IPS-NIHi7 (cell line): Measurements from ENCODE around the gene NAA25.
"Not testable (repeated sequence)": the region's sequence is repeated elsewhere in the genome, so short reads cannot be mapped to it uniquely, and the experiment has no call there.

Experiments
- DNase-seq: peaks from one replicate; pipeline ENCODE4 v3.0.0; 2012; ENCODE audit warnings: mixed read lengths; ENCODE audit errors: extremely low spot score

The NAA25 gene

DNA sequence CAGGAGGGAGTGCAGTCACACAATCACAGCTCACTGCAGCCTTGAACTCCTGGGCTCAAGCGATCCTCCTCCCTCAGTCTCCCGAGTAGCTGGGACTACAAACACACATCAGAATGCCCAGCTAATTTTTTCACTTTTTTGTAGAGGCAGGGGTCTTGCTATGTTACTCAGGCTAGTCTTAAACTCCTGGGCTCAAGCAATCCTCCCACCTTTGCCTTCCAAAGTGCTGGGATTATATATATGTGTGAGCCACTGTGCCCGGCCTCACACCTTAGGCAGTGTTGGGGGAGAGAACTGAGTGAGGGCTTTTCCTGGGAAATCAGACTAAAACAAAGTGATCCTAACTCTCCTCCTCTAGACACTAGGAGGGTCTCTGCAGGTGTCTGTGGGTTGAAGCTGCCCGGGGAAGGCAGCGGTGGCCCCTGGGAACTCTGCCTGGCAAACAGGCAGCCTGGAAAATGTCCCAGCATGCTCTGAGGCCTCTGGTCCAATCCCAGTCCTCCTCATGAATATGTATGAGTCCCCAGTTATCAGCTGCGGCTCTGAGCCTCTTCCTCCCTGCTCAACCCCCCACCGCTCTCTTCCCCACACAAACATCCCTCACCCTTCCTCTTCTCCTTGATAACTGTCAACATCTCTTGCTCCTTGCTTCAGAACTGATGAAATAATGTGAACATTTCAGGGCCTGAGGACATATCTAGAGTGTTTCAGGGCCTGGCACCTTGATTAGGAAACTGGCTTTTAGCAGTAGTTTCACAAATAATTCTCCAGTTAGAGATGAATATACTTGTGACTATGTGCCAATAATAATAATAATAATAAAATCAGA is 7.9 kb upstream of the NAA25 start:
- peak; percentile 83 for DNase-seq

DNA sequence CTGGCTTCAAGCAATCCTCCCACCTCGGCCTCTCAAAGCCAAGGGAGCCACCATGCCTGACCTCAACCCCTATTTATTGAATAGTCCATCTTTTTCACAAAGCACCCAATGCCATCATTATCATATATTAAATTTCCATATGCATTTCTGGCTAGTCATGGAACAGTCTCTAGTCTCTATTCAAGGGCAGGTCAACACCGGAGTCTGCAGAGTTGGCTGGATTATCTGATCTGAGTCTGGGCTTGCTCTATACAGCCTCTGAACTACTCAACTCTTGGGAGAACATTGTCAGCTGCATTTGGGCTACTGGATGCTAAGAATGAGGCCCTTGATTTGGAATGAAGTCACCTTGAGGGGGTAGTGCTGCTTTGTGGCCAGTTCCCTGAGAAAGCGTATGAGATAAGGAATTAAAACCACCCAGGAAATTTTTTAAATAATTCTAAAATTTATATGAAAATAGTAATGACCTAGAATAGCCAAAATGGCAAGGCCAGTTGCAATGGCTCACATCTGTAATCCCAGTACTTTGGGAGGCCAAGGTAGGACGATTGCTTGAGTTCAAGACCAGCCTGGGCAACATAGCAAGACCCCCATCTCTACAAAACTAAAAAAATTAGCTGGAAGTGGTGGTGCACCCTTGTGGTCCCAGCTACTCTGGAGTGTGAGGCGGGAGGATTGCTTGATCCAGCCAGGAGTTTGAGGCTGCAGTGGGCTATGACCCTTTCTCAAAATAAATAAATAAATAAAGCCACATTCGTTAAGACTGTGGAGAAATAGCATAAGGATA is 6.9 kb upstream of the NAA25 start:
- no peak for DNase-seq

DNA sequence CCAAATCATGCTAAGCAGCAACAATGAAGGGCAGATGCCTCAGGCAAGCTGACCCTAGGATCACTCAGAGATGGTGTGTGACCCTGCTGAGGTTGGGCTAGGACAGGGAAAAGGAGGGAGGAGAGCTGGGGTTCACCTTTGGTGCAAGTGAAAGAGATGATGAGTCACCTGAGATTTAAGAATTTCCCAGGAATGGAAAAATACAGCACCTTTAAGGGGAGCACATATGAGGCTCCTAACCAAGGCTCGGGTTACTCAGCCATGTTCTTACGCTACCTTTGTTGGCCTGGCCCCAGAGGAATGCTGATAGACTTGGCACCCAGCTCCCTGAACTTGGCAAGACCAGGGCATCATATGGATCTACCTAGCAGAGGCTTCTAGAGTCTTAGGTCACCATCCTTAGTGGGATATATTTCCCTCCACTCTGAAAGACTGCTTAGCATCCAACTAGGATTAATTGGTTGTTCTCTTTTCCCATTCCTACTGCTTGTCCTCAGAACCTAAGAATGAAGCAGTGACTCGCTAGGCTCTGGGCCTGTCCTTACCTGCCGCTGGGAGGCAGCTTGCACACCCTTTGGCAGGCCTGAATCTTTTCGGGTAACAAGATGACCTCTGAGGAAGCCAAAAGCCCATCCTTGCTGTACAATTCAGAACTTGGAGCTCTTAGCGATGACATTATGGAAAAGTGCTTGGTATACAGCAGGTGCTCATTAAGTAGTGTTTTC is 4.0 kb upstream of the NAA25 start:
- DNase-seq = peak; percentile 20

DNA sequence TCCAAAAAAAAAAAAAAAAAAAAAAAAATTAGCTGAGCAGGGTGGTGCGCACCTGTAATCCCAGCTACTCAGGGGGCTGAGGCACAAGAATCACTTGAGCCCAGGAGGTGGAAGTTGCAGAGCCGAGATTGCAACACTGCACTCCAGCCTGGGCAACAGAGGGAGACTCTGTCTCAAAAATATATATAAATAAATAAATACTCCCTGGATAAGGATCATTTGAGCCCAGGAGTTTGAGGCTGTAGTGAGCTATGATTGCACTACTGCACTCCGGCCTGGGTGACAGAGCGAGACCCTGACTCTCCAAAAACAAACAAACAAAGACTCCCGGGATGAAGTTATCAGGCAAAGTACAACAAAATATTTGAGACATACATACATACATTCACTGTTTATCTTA is 3.3 kb upstream of the NAA25 start:
- no peak for DNase-seq

DNA sequence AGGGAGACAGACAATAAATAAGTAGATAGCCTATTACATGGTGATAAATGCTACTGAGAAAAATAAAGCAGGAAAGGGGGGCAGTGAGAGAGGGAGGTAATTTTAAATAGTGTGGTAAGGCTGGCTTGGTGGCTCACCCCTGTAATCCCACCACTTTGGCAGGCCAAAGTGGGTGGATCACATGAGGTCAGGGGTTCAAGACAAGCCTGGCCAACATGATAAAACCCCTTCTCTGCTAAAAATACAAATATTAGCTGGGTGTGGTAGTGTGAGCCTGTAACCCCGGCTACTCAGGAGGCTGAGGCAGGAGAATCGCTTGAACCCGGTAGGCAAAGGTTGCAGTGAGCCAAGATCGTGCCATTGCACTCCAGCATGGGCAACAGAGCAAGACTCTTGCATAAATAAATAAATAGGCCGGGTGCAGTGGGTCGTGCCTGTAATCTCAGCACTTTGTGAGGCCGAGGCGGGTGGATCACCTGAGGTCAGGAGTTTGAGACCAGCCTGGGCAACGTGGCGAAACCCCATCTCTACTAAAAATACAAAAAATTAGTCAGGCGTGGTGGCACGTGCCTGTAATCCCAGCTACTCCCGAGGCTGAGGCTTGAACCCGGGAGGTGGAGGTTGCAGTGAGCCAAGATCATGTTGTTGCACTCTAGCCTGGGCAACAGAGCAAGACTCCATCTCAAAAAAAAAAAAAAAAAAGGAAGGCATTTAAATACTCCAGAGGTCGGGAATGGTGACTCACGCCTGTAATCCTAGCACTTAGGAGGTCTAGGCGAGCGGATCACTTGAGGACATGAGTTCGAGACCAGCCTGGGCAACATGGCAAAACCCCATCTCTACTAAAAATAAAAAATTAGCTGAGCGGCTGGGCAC is 2.4 kb upstream of the NAA25 start:
- not testable (repeated sequence) for DNase-seq

DNA sequence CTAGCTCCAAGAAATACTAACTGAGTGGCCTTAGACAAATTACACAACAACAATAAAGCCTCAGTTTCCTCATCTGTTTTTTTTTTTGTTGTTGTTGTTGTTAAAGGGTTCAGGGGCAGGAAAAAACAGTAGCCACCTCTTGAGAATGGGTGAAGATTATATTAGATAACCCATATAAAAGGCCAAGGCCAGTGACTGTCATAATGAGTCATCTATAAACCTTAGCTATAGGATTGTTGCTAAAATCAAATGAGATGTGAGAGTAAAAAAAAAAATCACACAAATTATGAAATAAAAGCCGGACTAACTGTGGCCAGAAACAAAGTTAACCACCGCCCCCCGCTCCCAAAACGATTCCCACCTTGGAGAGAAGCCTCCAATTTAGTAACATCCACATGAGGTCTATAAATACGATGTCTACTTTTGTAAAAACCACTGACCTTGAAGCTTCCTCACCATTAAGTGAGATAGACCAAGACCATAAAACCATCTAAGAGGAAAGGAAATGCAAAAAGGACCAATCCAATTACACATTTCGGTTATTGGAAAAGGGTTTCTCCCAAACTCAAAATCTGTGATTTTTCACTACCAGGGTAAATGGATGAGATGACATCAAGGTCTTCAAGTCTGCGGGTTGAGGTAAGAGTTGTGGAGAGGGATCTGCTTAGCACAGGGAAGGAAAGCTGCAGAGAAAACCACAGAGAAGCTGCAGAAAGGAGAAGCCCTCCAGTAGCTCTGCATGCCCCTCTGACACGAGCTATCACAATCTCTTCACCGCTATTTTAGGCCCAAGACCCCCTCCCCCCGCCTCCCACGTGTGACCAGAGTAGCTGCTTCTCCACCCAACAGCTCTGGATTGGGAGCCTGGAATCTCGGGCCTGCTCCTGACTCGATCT is 1.0 kb downstream of the NAA25 start:
- peak; percentile 29 for DNase-seq

DNA sequence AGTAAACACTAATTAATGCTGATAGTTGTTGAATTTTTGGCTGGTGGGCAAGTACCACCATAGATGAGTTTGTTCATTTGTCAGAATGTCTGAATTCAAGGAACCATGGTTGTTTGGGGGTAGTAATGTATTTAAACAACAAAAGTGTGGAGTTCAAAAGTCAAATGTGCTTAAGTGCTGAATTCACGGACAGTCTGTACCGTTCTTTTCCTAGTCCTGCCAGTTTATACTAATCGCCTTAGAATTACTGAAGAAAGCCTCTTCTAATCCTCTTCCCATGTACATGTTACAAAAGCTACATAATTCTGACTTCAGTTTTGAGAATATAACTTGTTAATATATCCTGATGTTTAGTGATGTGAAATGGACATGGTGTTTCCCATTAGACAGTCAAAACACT is 2.7 kb downstream of the NAA25 start:
- DNase-seq = no peak

DNA sequence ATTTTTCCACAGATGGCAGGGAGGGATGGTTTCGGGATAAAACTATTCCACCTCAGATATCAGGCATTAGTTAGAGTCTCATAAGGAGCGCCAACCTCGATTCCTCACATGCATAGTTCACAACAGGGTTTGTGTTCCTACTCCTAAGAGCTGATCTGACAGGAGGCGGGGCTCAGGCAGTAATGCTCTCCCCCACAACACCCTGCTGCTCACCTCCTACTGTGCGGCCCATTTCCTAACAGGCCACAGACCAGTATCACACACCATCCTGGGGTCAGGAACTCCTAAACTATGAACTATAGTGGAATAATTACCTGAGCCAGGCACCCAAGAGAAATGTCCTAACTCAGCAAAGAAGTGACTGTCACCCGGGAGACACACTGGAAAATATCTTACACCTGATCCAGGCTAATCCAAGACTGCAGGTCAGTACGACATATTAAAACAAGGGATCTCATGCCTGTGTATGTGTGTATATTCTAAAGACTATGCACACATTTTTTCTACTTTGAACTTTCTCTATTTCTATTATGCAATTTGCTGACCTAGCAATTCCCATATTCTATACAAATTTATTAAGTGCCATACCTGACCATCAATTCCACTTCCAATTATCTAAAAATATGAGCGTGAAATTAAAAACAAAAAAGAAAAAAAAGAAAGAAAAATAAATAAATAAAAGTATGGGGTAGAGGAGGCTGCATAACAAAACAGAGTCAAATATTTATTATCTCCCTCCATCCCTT is 4.7 kb downstream of the NAA25 start:
- no peak for DNase-seq

DNA sequence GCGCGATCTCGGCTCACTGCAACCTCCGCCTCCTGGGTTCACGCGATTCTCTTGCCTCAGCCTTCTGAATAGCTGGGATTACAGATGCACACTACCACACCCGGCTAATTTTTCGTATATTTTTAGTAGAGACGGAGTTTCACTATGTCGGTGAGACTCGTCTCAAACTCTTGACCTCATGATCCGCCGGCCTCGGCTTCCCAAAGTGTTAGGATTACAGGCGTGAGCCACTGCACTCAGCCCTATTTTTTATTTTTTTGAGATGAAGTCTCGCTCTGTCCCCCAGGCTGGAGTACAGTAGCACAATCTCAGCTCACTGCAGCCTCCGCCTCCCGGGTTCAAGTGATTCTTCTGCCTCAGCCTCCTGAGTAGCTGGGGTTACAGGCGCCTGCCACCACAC is 5.8 kb downstream of the NAA25 start:
- not testable (repeated sequence) for DNase-seq

DNA sequence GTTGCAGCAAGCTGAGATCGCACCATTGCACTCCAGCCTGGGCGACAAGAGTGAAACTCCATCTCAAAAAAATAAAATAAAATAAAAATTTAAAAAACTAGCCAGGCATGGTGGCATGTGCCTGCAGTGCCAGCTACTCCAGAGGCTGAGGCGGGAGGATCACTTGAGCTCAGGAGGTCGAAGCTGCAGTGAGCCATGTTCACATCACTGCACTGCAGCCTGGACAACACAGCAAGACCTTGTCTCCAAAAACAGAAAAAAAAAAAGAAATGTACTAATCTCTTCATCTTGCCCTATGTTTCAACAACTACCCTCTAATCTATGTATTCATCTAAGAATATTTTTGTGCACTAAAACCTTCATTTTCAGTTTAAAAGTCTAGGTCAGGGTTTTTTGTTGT is 6.5 kb downstream of the NAA25 start:
- DNase-seq = no peak

DNA sequence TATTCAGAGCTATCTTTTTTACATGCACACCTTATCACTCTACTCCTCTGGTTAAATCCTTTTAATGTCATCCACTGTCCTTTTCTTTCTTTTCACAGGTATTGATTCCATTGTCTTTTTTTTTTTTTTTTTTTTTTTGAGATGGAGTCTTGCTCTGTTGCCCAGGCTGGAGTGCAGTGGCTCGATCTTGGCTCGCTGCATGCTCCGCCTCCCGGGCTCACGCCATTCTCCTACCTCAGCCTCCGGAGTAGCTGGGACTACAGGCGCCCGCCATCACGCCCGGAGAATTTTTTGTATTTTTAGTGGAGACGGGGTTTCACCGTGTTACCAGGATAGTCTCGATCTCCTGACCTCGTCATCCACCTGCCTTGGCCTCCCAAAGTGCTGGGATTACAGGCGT is 8.1 kb downstream of the NAA25 start:
- not testable (repeated sequence) for DNase-seq

DNA sequence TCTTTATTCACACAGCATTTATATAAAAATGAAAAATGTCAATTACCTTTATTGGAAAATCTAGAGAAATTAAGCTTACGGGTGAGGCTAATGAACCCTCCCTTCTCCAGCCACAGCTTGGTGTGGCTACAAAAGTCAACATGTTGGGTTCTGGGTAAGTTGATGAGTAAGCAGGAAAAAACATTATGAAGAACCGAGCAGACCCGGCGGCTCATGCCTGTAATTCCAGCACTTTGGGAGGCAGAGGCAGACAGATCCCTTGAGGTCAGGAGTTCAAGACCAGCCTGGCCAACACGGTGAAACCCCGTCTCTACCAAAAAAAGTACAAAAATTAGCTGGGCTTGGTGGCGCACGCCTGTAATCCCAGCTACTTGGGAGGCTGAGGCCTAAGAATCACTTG is 10.9 kb downstream of the NAA25 start:
- DNase-seq = no peak

DNA sequence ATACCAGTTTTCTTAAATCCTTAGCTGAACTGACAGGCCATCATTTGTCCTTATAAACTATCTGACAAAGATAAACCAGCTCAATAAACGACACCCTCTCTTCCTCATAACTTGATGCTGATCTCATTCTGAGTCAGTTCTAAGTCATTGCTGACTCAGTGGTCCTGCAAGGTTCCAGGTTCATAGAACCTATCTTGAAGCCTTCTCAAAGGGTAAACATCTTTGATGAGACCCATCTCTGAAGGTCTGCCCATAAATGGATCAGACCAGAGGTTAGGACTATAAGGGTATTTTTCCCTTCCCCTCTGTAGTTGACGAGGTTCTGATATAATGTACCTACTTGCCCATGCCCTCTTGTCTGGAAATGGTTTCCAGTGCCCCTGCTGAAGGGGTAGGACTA is 11.9 kb downstream of the NAA25 start:
- no peak for DNase-seq

DNA sequence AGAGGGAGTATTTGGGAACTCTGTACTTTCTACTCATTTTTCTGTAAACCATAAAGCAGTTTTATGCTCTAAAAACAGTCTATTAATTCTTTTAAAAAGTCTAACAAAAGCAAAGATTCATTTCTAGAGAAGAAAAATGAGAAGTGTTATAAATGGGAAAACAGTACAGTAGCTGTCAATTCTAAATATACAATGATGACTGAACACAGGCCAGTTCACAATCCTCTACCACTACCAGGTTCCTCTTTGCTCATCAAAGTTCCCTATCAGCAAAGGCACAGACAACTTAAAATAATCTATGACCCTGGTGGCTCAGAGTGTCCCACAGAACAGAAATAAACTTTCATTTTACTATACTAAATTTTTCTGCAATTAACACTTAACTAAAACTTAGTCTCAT is 12.5 kb downstream of the NAA25 start:
- DNase-seq = no peak

DNA sequence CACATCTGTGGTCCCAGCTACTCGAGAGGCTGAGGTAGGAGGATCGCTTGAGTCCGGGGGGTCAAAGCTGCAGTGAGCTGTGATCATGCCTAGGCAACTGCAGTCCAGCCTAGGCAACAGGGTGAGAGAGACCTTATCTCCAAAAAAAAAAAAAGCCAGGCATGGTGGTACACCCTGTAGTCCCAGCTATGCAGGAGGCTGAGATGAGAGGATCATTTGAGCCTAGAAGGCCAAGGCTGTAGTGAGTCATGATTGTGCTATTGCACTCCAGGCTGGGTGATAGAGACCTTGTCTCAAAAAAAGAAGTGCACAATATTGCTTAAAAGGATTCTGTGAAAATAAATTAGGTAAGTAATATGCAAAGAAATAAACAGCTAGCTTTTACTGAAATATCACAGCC is 17.0 kb downstream of the NAA25 start:
- no peak for DNase-seq

DNA sequence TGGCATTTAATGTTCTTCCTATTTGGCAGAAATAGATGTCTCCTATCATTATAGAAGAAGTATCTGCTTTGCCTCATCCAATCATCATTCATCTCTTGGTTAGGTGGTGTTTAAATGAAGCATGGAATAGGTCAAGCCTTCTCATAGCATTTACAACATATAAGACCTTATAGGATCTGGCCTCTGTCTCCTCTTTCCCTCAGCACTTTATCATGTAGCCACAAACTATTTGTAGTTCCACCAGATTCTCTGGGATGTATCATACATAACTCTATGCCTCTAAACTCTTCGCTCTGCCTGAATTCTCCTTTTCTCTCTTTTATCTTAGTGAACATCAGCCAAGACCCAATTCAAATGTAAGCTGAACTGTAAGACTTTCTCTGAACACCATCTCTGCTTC is 20.7 kb downstream of the NAA25 start:
- no peak for DNase-seq

DNA sequence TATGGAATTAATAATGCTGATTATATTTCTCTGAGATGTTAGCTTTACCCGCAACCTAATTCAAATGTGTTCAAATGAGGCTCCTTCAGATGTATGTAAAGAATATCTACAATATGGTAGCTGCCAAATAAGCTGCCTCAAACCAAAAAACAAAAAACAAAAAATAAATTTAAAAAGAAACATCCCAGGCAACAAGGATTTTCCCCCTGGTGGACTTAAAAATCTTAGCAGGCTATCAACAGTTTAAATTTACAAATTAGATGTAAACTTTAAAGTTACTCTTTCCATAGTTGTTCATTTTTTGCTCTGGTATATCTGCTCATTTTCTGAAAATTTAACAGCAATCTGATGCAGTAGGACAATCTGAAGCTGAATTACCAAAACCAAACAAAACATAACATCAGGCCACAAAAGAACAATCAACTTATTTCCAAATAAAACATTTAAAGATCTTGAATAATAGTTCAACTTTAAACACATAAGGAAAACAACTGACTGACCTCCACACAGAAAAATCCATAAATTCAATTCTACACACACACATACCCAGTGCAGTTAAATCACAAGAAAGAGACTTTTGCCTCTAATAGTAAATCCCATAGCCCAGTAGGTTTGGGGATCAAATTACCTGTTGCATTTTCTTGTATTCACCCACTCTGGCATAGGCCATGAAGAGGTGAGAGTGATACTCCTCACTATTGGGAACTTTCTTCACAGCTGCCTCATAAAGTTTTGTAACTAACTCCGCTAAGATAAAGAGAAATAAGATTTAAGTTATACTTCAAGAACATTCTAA is 21.3 kb downstream of the NAA25 start:
- no peak for DNase-seq

DNA sequence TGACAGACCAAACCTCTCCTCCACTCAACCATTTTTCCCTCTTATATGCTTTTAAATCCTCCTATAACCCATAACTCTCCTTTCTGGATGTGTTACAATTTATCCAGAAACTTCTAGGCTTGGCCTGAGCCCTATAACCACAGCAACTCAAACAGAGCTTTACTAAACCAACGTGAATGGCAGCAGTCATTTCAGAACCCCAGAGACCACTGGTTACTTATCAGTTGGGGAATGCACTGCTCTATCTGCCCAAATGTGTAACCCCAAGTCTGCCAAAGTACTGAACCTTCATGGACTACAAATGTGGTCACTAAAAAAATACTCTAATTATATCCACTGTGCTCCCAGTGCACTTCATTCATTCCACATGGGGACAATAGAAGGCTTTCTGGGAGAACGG is 42.0 kb downstream of the NAA25 start:
- DNase-seq = no peak

DNA sequence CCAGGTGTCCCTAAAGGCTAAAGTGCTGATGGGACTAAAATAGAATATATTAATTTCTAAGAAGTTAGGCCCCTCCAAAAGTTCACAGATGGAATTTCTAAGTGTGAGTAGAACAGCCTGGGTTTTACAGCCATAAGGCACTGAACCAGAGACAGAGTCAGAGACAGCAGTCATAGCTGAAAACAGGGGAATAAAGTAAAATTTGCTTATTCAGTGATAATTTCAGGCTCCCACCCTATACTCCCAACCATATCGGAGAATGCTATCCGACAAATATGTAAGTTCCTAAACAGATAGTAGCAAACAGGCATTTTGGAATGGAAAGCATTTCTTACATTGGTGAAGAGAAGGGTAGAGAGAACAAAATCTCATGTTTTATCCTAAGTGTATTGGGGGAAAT is 45.3 kb downstream of the NAA25 start:
- DNase-seq = no peak
